MM.1S (cell line): ENCODE results near the gene SAP30.

Experiments used
- DNase-seq: peaks from one replicate; pipeline ENCODE4 v3.0.0-alpha.2; 2015
- H2AFZ ChIP-seq: fragments of 300-600 bp; sonication (generic); 2 replicates; pipeline ENCODE4 v1.6.0; 2016; ENCODE audit warnings: antibody characterized with exemption, low read length
- H3F3A ChIP-seq: fragments of 300-600 bp; sonication (generic); 2 replicates; pipeline ENCODE4 v1.6.1; 2016; ENCODE audit warnings: mild to moderate bottlenecking, antibody characterized with exemption, low read length, moderate library complexity, mixed read lengths; ENCODE audit not compliant: insufficient read depth
- H3K27ac ChIP-seq: fragments of 300-600 bp; sonication (generic); 2 replicates; pipeline ENCODE4 v1.5.1; 2016; ENCODE audit warnings: mild to moderate bottlenecking, low read length
- H3K27me3 ChIP-seq: fragments of 300-600 bp; sonication (generic); replicated peaks from 2 replicates; pipeline ENCODE4 v1.6.0; 2016; ENCODE audit warnings: low read length; ENCODE audit not compliant: insufficient read depth
- H3K36me3 ChIP-seq: fragments of 300-600 bp; sonication (generic); replicated peaks from 2 replicates; pipeline ENCODE4 v1.6.1; 2016; ENCODE audit warnings: mild to moderate bottlenecking, low read length, mixed read lengths; ENCODE audit not compliant: insufficient read depth
- H3K4me1 ChIP-seq: fragments of 300-600 bp; sonication (generic); 2 replicates; pipeline ENCODE4 v1.6.1; 2016; ENCODE audit warnings: low read length, mixed read lengths
- H3K4me2 ChIP-seq: fragments of 300-600 bp; sonication (generic); 2 replicates; pipeline ENCODE4 v1.6.0; 2016; ENCODE audit warnings: low read depth, low read length
- H3K4me3 ChIP-seq: fragments of 300-600 bp; sonication (generic); 2 replicates; pipeline ENCODE4 v1.5.1; 2016; ENCODE audit warnings: low read length, mixed read lengths
- H3K79me2 ChIP-seq: fragments of 300-600 bp; sonication (generic); 2 replicates; pipeline ENCODE4 v1.6.1; 2016; ENCODE audit warnings: mixed run types, low read length, mixed read lengths
- H3K9ac ChIP-seq: fragments of 300-600 bp; sonication (generic); 2 replicates; pipeline ENCODE4 v1.6.1; 2016; ENCODE audit warnings: low read length, mixed read lengths
- H3K9me2 ChIP-seq: fragments of 300-600 bp; sonication (generic); replicated peaks from 2 replicates; pipeline ENCODE4 v1.6.1; 2016; ENCODE audit warnings: mild to moderate bottlenecking, low read length, mixed read lengths; ENCODE audit not compliant: insufficient read depth
- H3K9me3 ChIP-seq: fragments of 300-600 bp; sonication (generic); replicated peaks from 2 replicates; pipeline ENCODE4 v1.6.1; 2016; ENCODE audit warnings: mild to moderate bottlenecking, low read length, mixed read lengths; ENCODE audit not compliant: insufficient read depth
- H4K20me1 ChIP-seq: fragments of 300-600 bp; sonication (generic); 2 replicates; pipeline ENCODE4 v1.6.1; 2016; ENCODE audit warnings: mild to moderate bottlenecking, low read length, moderate library complexity, mixed read lengths; ENCODE audit not compliant: insufficient read depth
- CTCF ChIP-seq: fragments of 300-600 bp; sonication (generic); IDR thresholded peaks from 2 replicates; pipeline ENCODE4 v1.5.1; 2016; ENCODE audit warnings: antibody characterized with exemption, low read length, mixed read lengths
- EZH2 ChIP-seq: fragments of 300-600 bp; sonication (generic); optimal IDR thresholded peaks from 2 replicates; pipeline ENCODE3; 2017; ENCODE audit warnings: low read depth, mild to moderate bottlenecking, antibody characterized with exemption, low read length, mixed read lengths
- EZH2phosphoT487 ChIP-seq: fragments of 300-600 bp; sonication (generic); IDR thresholded peaks from 2 replicates; pipeline ENCODE4 v1.6.1; 2018; ENCODE audit warnings: antibody characterized with exemption, low read length

SAP30 gene

GRCh38 chr4:173371292-173372192 is 788 bp downstream of the SAP30 start:
- no peaks in the 10 kb centered on the region for H4K20me1 ChIP-seq
- H3K27me3 ChIP-seq, result no peaks in the 10 kb centered on the region
- H3K9me2 ChIP-seq, result no peaks in the 10 kb centered on the region
- H3K36me3 ChIP-seq, result no peaks in the 10 kb centered on the region; the same call in 1 of the 2 replicates
- H3K79me2 ChIP-seq, result peaks cover 49% of the 10 kb centered on the region
- no peak for TF ChIP-seq EZH2phosphoT487
- no peak for TF ChIP-seq CTCF
- no peak for TF ChIP-seq EZH2
- no peaks in the 10 kb centered on the region for H3K9me3 ChIP-seq
- peak overlapping the region; percentile 62 for H3K4me2 ChIP-seq
- no peaks in the 10 kb centered on the region for H3K4me1 ChIP-seq
- H2AFZ ChIP-seq, result peak overlapping the region; percentile 65
- DNase-seq, result peak; percentile 70
- H3K27ac ChIP-seq, result peak overlapping the region; percentile 50; the same call in 1 of the 2 replicates
- H3F3A ChIP-seq, result peaks cover 7% of the 10 kb centered on the region; the same call in 1 of the 2 replicates
- peak overlapping the region; percentile 66 for H3K4me3 ChIP-seq
- H3K9ac ChIP-seq, result peak overlapping the region; percentile 56; the same call in 1 of the 2 replicates

- no peak for DNase-seq
- peaks cover 49% of the 10 kb centered on the region for H3K79me2 ChIP-seq
- no peaks in the 10 kb centered on the region for H3K27me3 ChIP-seq
- TF ChIP-seq EZH2 (no peak), EZH2phosphoT487 (no peak), CTCF (no peak)
- H3K27ac ChIP-seq, result no peak overlapping the region
- no peak overlapping the region for H3K9ac ChIP-seq
- no peaks in the 10 kb centered on the region for H3K9me3 ChIP-seq
- no peaks in the 10 kb centered on the region for H3K4me1 ChIP-seq
- no peaks in the 10 kb centered on the region for H3K9me2 ChIP-seq
- no peaks in the 10 kb centered on the region; the same call in 1 of the 2 replicates for H3K36me3 ChIP-seq
- no peak overlapping the region for H2AFZ ChIP-seq
- H3K4me2 ChIP-seq, result no peak overlapping the region
- H4K20me1 ChIP-seq, result no peaks in the 10 kb centered on the region; the same call in 1 of the 2 replicates
- no peak overlapping the region for H3K4me3 ChIP-seq
- 0 out of 2 replicates have a peak, but pooled peaks cover 3% of the 10 kb centered on the region for H3F3A ChIP-seq
Observed at GRCh38 chr4:173374588-173374987, 3.8 kb downstream of the SAP30 start.

- Histone ChIP-seq H3K4me2 (no peak overlapping the region), H4K20me1 (no peaks in the 10 kb centered on the region; the same call in 1 of the 2 replicates), H3K4me3 (no peak overlapping the region), H3K9me2 (no peaks in the 10 kb centered on the region), H3K9me3 (no peaks in the 10 kb centered on the region), H3K4me1 (no peaks in the 10 kb centered on the region), H3K27ac (no peak overlapping the region), H3K36me3 (no peaks in the 10 kb centered on the region; the same call in 1 of the 2 replicates), H3K9ac (no peak overlapping the region), H2AFZ (no peak overlapping the region), H3K79me2 (0 out of 2 replicates have a peak, but pooled peaks cover 13% of the 10 kb centered on the region), H3F3A (no peaks in the 10 kb centered on the region), H3K27me3 (no peaks in the 10 kb centered on the region)
- TF ChIP-seq EZH2 (no peak), EZH2phosphoT487 (no peak), CTCF (no peak)
- no peak for DNase-seq
Observed at GRCh38 chr4:173379929-173380328, 9.2 kb downstream of the SAP30 start.
